ENCODE data around the gene SLC22A23. TPM values are rescaled to one million over a fixed set of nuclear protein-coding genes. Genes with fewer than 3 reads are reported as not detected.
A peak's percentile ranks its signal among the peaks of the same experiment; 100 is the strongest.

SLC22A23 gene
- total RNA-seq, 4 donors from 2014 or later: 8.3 to 22.5 (median 12.8) TPM

DNA sequence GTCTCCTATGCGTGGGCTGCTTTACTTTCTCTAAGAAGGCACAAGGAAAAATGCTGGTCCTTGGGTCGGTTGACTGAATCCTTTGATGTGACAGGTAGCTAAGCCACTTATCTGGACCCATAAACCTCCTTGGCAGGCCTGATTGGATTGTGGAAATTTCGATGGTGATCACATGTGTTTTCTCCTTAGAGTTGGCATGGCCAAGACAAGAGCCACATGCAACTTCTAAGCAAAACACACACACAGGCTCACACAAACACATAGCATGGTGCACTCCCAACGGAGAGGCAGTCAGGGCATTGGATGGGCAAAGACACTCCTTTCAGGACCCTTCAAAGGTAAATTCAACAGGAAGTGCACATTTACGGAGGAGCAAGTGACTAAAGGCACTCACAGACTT lies 102.9 kb downstream of the SLC22A23 start:
- DNase-seq (ENCODE audit: low spot score) (no peak), ATAC-seq (ENCODE audit: low FRiP score) (no peak)
- TF ChIP-seq, protein P1, sequence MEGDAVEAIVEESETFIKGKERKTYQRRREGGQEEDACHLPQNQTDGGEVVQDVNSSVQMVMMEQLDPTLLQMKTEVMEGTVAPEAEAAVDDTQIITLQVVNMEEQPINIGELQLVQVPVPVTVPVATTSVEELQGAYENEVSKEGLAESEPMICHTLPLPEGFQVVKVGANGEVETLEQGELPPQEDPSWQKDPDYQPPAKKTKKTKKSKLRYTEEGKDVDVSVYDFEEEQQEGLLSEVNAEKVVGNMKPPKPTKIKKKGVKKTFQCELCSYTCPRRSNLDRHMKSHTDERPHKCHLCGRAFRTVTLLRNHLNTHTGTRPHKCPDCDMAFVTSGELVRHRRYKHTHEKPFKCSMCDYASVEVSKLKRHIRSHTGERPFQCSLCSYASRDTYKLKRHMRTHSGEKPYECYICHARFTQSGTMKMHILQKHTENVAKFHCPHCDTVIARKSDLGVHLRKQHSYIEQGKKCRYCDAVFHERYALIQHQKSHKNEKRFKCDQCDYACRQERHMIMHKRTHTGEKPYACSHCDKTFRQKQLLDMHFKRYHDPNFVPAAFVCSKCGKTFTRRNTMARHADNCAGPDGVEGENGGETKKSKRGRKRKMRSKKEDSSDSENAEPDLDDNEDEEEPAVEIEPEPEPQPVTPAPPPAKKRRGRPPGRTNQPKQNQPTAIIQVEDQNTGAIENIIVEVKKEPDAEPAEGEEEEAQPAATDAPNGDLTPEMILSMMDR (IDR thresholded peaks at IDR 0.05): no peak

DNA sequence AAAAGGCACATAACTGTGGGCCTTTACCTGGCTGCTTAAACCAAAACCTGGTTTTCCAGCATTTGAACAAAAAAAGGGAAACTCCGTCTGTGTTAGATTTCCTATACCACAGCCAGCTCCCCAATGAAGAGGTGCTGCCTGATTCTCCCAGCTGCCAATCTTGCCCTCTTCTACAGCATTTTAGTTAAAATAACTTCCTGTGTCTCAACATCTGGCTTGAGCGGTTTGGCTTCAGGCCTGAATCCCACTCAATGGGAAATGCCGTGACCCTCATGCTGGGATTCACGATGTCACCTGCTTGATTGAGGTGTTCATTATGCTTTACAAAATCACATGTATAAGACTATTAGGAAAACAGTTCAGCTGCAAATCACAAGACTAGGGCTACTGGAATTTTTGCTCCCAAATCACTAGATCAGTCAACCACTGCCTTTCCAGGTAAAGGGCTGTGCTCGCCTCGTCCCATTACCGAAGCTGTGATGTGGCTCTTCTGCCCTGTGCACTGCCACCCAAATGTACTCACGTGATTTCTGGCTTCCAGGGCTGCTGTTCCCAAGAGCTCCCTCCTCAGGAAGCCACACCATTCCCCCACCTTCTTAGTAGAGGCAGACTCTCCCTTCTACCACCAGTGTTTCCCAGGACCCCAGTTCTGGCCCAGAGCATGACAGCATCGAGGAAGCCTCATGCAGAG lies 103.5 kb downstream of the SLC22A23 start:
- ATAC-seq (ENCODE audit: low FRiP score) (no peak), DNase-seq (ENCODE audit: low spot score) (no peak)
- TF ChIP-seq, protein P1 (IDR thresholded peaks at IDR 0.05): no peak

DNA sequence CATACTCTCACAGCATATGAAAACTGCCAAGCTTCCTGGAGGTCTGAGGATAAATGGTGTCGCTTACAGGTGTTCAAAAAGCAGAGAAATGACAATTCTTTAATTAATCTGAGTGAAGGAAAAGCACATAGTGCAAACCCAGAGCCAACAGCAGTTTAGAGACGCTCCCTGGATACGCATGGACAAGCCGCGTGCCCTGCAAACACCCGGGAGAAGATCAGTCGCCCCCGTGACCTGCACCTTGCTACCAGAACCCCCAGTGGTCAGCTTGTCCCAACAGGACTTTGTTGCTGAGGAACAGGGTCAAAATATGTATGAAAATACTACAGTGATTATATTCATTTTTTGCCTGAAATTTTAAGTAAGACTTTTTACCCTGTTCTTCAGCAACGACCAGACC lies 104.2 kb downstream of the SLC22A23 start:
- DNase-seq (ENCODE audit: low spot score) (no peak), ATAC-seq (ENCODE audit: low FRiP score) (no peak)
- TF ChIP-seq, protein P1 (IDR thresholded peaks at IDR 0.05): no peak

DNA sequence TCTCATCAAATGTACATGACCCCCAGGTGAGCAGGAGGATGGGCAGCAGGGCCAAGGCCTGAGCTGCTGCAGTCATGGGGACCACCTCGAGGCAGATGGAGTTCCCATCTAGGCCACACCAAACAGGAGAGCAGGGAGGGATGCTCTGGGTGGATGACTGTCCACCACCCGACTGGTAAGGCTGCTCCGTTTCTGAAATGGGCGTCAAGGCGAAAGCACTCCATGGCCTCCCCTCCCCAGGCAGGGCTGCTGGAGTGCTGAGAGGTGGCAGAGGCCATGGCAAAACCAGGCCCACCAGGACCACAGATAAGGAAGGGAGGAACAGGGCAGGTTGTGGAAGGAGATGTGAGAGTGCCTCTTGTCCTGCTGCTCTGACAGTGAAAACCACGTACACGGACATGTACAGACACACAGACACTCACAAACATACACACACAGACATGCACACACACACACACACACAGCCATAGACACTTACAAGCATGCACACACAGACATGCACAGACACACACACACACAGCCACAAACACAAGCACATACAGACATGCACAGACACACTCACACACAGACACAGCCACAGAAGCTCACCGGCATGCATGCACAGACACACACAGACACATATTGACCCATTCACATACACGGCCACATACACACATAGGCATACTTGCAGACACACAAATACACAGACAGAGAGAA lies 104.9 kb downstream of the SLC22A23 start:
- DNase-seq (ENCODE audit: low spot score) (no peak), ATAC-seq (ENCODE audit: low FRiP score) (no peak)
- TF ChIP-seq, protein P1 (IDR thresholded peaks at IDR 0.05): no peak

DNA sequence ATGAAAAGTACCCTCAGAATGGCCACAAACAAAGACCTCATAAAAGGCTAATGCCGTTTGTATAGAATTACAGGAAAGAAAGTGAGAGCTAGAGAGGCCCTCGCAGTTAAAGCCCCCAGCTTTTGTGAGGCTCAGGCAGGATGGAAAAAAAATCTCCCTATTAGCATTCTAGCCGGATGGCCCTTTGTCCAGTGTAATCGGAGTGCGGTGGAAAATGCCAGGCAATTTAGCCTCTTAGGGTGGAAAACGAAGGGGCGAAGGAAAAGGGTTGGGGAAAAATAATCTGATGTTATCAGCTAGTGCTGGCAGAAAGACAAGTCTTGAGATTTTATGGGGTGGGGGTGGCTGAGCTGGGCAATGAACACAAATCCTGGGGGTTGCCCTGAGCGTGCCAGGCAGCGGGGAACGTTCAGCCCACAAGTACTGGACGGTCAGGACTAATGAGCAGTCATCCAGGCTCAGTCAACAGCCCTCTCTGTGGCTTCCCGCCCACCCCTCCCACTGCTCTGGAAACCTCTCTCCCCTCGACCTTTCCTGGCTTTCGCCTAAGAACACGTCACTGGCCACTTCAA lies 105.7 kb downstream of the SLC22A23 start:
- DNase-seq (ENCODE audit: low spot score): no peak
- TF ChIP-seq, protein P1 (IDR thresholded peaks at IDR 0.05): no peak
- peak; percentile 52 for ATAC-seq (ENCODE audit: low FRiP score)

DNA sequence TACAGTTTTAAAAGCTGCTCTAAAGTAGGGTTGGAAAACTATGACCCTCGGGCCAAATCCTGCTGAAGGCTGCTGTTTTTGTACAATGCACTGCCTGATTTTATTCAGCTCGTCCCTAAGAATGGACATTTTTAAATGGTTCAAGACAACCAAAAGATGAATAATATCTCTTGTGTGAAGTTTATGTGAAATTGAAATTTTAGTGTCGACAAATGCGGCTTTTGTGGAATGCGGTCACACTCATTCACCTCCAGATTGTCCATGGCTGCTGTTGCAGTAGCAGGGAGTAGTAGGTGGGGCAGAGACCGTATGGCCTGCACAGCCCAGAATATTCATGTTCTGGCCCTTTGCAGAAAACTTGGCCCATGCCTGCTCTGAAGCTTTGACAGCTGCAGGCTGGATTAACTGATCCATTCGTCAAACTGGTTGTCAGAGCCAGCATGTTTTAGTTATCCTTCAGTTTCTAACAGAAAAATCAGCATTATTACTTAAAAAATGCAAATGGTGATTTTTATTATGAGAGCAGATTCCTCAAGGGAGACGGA lies 106.5 kb downstream of the SLC22A23 start:
- TF ChIP-seq, protein P1 (IDR thresholded peaks at IDR 0.05): no peak
- DNase-seq (ENCODE audit: low spot score): no peak
- no peak for ATAC-seq (ENCODE audit: low FRiP score)

Data from omental fat pad (tissue), 4 donors.